Coronary artery (tissue), 2 donors: ENCODE data around the gene CEP112.
"Not testable (repeated sequence)": the region's sequence is repeated elsewhere in the genome, so short reads cannot be mapped to it uniquely, and the experiment has no call there.

Source experiments
- DNase-seq: peaks from one replicate; pipeline ENCODE4 v3.0.0-alpha.2; 2017; ENCODE audit warnings: low spot score
- H3K27ac ChIP-seq, 2 donors: fragments of 200-600 bp; sonication (generic); one replicate each; pipeline ENCODE4 v1.5.1; 2016 to 2019
- H3K4me3 ChIP-seq: fragments of 200-600 bp; sonication (generic); 2 replicates; pipeline ENCODE4 v1.5.1; 2016; ENCODE audit warnings: mild to moderate bottlenecking, moderate library complexity
- CTCF ChIP-seq: fragments of 200-600 bp; sonication (generic); IDR thresholded peaks from one replicate; pipeline ENCODE4 v1.5.1; 2019; ENCODE audit warnings: antibody characterized with exemption

Gene CEP112

GRCh38 chr17:65794572-65794971 is 397.4 kb downstream of the CEP112 start:
- Histone ChIP-seq H3K27ac (no peak overlapping the region), H3K4me3 (no peak overlapping the region)
- TF ChIP-seq CTCF: no peak
- DNase-seq: no peak

- H3K27ac ChIP-seq: no peak overlapping the region
- TF ChIP-seq CTCF: no peak
- no peak overlapping the region for H3K4me3 ChIP-seq
- no peak for DNase-seq
Observed at GRCh38 chr17:65790241-65790640, 401.7 kb downstream of the CEP112 start.

- no peak for TF ChIP-seq CTCF
- H3K4me3 ChIP-seq: no peak overlapping the region
- no peak for DNase-seq
- no peak overlapping the region for H3K27ac ChIP-seq
Observed at GRCh38 chr17:65787503-65787902, 404.4 kb downstream of the CEP112 start.

- no peak for DNase-seq
- no peak for TF ChIP-seq CTCF
- H3K27ac ChIP-seq: no peak overlapping the region
- H3K4me3 ChIP-seq: no peak overlapping the region
Observed at GRCh38 chr17:65786479-65786878, 405.5 kb downstream of the CEP112 start.

GRCh38 chr17:65785109-65785508 is 406.8 kb downstream of the CEP112 start:
- TF ChIP-seq CTCF: no peak
- Histone ChIP-seq H3K4me3 (no peak overlapping the region), H3K27ac (peak overlapping the region; percentile 32 to 80)
- DNase-seq: no peak

GRCh38 chr17:65783845-65784334 is 408.0 kb downstream of the CEP112 start:
- no peak for DNase-seq
- H3K4me3 ChIP-seq: no peak overlapping the region
- H3K27ac ChIP-seq: peak overlapping the region; percentile 32 to 80
- no peak for TF ChIP-seq CTCF

- H3K4me3 ChIP-seq, H3K27ac ChIP-seq, DNase-seq: not testable (repeated sequence)
Observed at GRCh38 chr17:65782104-65782706, 409.7 kb downstream of the CEP112 start.
